ENCODE measurements around the gene COL4A5.
"Not testable (repeated sequence)": the region's sequence is repeated elsewhere in the genome, so short reads cannot be mapped to it uniquely, and the experiment has no call there.

Gene COL4A5

DNA sequence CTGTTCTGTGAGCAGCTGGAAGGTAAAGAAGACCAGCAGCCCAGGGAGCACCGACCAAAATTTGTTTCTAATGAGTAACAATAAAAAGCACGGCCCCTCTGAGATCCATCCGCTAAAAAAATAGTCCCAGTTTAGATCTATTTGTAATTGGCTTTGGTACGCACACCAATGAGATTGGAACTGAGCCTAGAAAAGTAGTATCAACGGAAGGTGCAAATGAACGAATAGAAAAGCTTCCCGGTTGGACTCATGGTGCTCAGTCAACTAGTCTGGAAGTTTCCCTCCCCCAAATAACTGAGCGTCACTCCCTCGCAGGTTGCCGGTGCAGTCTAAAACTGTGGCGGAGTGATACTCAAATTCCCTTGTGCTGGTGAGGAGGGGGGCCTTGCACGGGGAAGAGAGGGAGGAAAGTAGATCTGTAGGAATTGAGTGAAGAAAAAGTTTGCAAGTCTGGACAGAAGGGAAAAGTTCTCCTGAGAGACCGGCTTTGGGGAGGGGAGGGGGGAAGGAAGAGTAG is at the start of gene COL4A5:
Gene COL4A5, plus strand, starts transcription at position 413 of the 517 bp plus-strand sequence. CDS start 288 bp downstream, outside the sequence.
- DNase-seq: peak; percentile 11

- DNase-seq: not testable (repeated sequence)
Observed at GRCh38 chrX:108390976-108391717, 48.5 kb upstream of the COL4A5 start.

DNA sequence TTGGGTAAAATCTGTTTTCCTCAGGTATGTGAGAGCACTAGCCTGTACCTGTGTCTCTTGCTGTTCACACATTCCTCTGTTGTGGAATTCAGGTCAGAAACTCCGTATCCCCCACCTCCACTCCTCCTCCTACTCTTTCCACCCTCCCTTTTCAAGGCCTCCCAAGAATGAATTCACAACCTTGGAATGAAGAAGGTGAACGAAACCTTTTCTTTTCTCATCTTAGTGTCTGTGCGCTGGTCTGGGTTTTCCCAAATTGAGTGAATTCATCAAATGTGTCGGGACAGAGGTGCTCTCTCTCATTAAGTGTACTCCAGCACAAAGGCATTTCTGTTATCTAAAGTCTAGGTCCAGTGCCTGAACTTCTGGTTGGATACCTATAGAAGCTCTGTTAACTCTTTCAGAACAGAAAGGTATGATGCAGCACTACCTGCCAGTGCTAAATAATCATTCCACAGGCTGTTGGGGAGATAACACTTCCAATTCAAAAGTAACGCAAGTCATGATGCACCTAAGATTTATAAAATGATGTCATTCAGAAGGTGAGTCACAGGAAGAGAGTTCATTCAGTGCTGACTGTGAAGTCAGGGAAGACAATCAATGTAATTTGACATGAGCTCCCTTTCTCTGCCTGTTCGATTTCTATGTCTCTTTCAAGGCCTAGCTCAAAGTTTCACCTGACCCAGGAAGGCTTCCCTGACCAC is 43.3 kb upstream of the COL4A5 start:
- DNase-seq: no peak

- no peak for DNase-seq
Observed at GRCh38 chrX:108396986-108397385, 42.7 kb upstream of the COL4A5 start.

DNA sequence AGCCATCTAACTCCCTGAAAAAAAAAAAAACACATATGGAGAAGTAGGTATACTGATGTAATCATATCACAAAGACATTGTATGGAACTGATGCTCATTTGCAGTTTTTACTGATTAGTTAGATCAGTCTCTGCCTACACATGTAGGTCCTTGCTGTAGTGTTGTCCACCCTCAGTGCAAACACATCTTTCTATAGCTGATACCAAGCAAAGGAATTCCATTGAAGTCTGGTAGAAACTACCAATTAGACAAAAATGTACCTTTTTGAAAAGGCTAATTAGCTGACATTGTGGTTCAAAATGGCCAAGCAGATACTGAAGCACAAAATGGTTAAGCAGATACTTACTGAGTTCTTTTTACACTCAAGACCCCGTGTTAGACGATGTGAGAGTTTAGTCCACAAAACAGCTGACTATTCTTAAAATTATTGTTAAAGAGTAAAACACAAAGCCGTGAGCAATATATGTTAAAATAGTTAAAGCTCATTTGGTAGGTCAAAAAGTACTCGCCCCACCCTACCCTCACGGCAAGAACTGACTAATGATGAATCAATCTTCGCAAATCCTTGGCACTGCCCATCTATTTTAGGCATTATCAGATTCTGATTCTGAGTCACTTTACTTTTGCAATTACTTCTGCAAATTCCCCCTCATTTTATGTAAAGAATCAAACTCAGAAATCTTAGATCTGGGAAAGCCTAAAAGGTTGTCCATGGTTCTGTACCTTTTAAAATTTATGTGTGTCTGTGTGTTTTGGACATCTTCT is 41.8 kb upstream of the COL4A5 start:
- no peak for DNase-seq

GRCh38 chrX:108399418-108400165 is 40.0 kb upstream of the COL4A5 start:
- no peak for DNase-seq

- no peak for DNase-seq
Observed at GRCh38 chrX:108412783-108413182, 26.9 kb upstream of the COL4A5 start.

GRCh38 chrX:108415146-108415545 is 24.5 kb upstream of the COL4A5 start:
- DNase-seq: no peak

GRCh38 chrX:108415891-108416290 is 23.7 kb upstream of the COL4A5 start:
- DNase-seq: no peak

DNA sequence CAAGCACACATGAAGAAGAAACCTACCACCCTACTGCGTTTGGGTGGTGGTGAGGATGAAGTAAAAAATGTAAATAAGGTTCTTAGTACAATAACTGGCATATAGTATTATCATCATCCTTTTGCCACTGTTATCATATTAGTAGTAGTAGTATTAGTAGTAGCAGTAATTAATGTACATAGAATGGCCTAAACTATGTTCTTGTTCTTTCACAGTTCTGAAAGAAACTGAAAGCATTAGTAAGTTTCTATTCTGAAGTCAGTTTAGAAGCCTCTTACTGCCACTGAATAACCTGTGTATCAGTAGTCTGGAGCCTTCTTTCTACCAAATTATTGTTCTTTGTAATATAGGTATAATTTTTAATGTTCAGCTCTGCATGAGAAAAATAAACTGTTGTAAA is 22.4 kb upstream of the COL4A5 start:
- DNase-seq: no peak

- no peak for DNase-seq
Observed at GRCh38 chrX:108419401-108419800, 20.2 kb upstream of the COL4A5 start.

DNA sequence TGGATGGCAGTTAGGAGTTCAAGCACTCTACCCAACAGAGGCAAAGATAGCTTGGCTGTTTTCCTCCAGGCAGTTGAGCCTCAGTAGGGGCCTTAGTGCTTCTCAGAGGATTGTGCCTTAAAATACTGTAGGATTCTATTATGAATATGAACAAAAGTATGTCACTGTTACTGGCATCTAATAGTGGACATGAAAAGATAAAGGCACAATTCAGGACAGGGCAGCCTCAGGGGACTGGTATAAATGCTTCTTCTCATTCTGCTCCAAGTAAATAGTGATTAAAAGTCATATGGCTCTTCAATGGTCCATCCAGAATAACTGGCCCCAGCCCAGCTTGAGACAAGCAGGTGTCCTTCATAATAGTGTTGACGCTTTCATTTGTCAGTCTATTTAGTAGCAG is 19.2 kb upstream of the COL4A5 start:
- no peak for DNase-seq

GRCh38 chrX:108426262-108426661 is 13.4 kb upstream of the COL4A5 start:
- DNase-seq: no peak

GRCh38 chrX:108435261-108435660 is 4.4 kb upstream of the COL4A5 start:
- no peak for DNase-seq

DNA sequence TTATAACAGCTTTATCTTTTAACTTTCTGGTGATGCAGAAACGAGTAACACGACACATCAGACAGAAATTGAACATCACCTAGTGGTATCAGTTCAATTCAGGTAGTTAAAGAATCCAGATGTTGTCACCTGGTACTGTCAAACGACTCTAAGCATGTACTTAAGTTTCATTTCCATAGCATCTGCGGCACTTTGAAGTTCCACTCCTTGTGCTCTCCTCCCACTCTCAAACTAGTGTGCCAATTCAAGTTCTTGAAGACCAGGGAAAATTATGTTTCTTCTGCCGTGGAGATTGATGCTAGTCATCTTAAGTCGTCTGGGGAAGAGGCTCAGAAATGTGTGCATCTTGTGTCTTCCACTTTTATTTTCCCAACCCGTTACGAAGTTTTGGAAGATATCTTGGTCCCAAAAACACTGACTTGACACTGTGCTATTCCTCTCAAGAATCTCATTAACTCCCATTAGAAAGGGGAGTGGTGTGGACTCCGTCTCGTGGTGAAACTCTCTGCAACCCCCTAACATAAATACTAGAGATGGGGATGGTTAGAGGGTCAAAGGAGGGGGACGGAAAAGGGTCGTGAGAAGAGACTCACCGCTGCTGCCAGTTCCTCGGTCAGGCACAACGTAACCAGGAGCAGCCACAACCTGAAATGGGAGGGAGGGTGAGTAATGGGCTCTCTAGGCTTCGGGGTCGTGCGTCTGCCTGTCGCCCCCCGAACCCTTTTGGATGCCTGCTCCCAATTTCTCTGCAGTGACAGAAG is 2.1 kb upstream of the COL4A5 start:
- DNase-seq: no peak

DNA sequence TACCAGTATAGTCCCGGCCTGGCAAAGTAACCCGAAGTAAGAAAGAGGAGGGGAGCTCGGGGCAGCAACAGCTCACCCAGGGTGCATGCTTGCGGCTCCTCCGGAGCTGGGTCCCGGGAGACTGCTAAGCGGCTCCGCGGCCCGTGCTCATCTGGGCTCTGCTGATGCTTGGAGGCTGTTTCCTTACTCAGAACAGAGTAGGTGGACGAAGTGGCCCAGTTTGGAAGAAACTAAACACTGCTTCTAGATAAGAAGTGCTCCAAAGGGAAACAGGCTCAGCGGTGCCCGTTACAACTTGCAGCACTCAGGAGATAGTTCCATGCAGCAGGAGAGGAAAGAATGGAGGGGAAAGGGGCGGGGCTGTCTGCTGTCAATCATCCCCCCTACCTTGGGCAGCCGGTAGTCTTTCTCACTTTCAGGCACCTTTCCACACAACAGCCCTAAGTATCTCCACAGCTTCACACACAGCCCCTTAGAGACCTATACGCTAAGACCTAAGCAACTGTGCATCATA is 1.5 kb upstream of the COL4A5 start, which contains the start of gene COL4A6:
Gene COL4A6, minus strand, starts transcription at position 313 of the 514 bp plus-strand sequence. Its CDS starts 226 bp downstream, at position 87.
- DNase-seq: no peak

DNA sequence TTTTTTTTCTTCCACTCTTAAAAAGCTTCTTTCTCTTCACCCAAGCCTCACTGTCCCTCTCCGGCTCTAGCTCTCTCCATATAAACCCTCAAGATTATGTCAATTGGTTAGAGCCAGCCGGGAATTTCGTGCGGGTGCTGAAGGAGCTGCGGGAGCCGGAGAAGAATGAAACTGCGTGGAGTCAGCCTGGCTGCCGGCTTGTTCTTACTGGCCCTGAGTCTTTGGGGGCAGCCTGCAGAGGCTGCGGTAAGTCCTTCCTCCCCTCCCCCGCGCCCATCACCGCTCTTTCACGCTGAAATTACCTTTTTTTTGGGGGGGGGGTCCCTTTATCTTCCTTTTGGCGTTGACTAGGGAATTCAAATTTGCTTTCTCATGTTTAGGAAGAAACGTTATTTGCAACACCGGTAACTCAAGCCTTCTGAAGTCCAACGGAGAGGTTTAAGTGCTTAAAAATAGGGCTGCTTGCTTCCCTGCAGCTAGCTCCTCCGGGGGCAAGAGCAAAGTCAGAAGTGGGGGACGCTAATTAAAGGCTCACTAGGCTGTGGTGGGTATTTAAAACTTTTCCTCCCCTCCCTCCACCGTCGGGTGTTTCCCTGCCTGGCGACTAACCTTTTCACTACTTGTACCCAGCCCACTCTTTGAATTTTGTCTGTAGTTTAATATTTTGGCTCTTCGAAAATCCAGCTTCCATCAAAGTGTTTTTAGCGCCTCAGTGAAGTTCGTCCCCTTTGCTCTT is 491 bp downstream of the COL4A5 start:
- no peak for DNase-seq

- DNase-seq: no peak
Observed at GRCh38 chrX:108442901-108443464, 3.3 kb downstream of the COL4A5 start.

DNA sequence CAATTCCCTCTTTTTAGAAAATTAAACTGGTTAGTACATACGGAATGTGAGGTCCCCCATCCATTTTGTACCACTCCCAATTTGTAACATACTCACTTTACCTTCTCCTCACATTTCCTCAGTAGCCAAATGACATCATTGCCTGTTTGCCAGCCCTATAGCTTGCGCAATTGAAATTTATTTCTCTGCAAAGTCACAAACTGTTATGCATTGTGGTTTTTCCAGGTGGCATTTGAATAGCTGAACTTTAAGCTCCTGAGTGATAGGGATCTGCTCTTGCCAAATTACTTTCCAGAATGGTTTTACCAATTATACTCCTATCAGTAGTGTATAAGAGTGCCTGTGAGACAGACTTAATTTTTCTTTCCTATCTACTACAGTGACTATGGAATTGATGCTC is 7.7 kb downstream of the COL4A5 start:
- peak; percentile 32 for DNase-seq

DNA sequence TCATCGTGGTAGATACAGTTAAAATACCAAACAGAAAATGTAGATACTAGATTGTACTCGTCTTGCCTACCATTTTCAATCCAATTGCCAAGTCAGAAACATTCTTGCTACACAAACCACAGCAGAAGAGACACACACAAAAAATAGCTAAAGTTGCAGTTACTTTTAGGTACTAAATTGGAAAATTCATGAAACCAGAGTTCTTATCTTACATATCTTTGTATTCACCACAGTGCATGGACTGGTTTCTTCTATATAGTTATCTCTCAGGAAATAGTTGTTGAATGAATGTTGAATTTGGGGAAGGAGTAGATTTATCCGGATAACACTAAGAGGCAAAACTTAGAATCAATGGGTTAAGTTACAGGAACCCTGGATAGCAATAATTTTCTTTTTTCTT is 14.2 kb downstream of the COL4A5 start:
- DNase-seq: no peak

All from hematopoietic multipotent progenitor cell treated with erythropoietin and hydrocortisone succinate and interleukin-3 and kit ligand, for 4 days (in vitro differentiated cells).